ENCODE results near the gene TNS2.

The TNS2 gene

GRCh38 chr12:53065975-53066931, 16.4 kb downstream of the TNS2 start:
- Histone ChIP-seq H3K27ac (ENCODE audit: low read depth, low read length, severe bottlenecking) (no peak overlapping the region), H3K36me3 (ENCODE audit: control insufficient read depth, insufficient read depth, low read length) (peaks cover 28% of the 10 kb centered on the region), H3K4me3 (ENCODE audit: extremely low read depth, insufficient read depth, low read length, poor library complexity, severe bottlenecking) (no peak overlapping the region), H3K9me3 (ENCODE audit: control insufficient read depth, low read length) (no peaks in the 10 kb centered on the region), H3K4me1 (ENCODE audit: control insufficient read depth, insufficient read depth, low read length, poor library complexity, severe bottlenecking) (peaks cover 26% of the 10 kb centered on the region)
- WGBS, 2 experiments (ENCODE audit: insufficient coverage in 2 of 2), result 53 to 58% methylated on average over 11 to 13 of the region's 24 CpGs

- no peaks in the 10 kb centered on the region for H3K9me3 ChIP-seq (ENCODE audit: control insufficient read depth, low read length)
- H3K27ac ChIP-seq (ENCODE audit: low read depth, low read length, severe bottlenecking), result peak overlapping the region; percentile 53
- H3K36me3 ChIP-seq (ENCODE audit: control insufficient read depth, insufficient read depth, low read length), result peaks cover 24% of the 10 kb centered on the region
- H3K4me1 ChIP-seq (ENCODE audit: control insufficient read depth, insufficient read depth, low read length, poor library complexity, severe bottlenecking), result peaks cover 37% of the 10 kb centered on the region
- no peak overlapping the region for H3K4me3 ChIP-seq (ENCODE audit: extremely low read depth, insufficient read depth, low read length, poor library complexity, severe bottlenecking)
- WGBS, 2 experiments (ENCODE audit: insufficient coverage in 2 of 2), result 82 to 89% methylated on average over 4 of the region's 7 CpGs
Observed at GRCh38 chr12:53067074-53067992, 17.5 kb downstream of the TNS2 start.

- peaks cover 44% of the 10 kb centered on the region for H3K4me1 ChIP-seq (ENCODE audit: control insufficient read depth, insufficient read depth, low read length, poor library complexity, severe bottlenecking)
- H3K36me3 ChIP-seq (ENCODE audit: control insufficient read depth, insufficient read depth, low read length), result peaks cover 19% of the 10 kb centered on the region
- no peak overlapping the region for H3K4me3 ChIP-seq (ENCODE audit: extremely low read depth, insufficient read depth, low read length, poor library complexity, severe bottlenecking)
- no peak overlapping the region for H3K27ac ChIP-seq (ENCODE audit: low read depth, low read length, severe bottlenecking)
- WGBS, 2 experiments (ENCODE audit: insufficient coverage in 2 of 2), result 91 to 95% methylated on average over 11 to 12 of the region's 13 CpGs
- no peaks in the 10 kb centered on the region for H3K9me3 ChIP-seq (ENCODE audit: control insufficient read depth, low read length)
Observed at GRCh38 chr12:53067993-53068770, 18.3 kb downstream of the TNS2 start.

- WGBS, 2 experiments (ENCODE audit: insufficient coverage in 2 of 2), result 68 to 90% methylated on average over 5 to 10 of the region's 15 CpGs
- no peak overlapping the region for H3K4me3 ChIP-seq (ENCODE audit: extremely low read depth, insufficient read depth, low read length, poor library complexity, severe bottlenecking)
- H3K27ac ChIP-seq (ENCODE audit: low read depth, low read length, severe bottlenecking), result no peak overlapping the region
- H3K4me1 ChIP-seq (ENCODE audit: control insufficient read depth, insufficient read depth, low read length, poor library complexity, severe bottlenecking), result peaks cover 44% of the 10 kb centered on the region
- peaks cover 19% of the 10 kb centered on the region for H3K36me3 ChIP-seq (ENCODE audit: control insufficient read depth, insufficient read depth, low read length)
- no peaks in the 10 kb centered on the region for H3K9me3 ChIP-seq (ENCODE audit: control insufficient read depth, low read length)
Observed at GRCh38 chr12:53068811-53069585, 19.1 kb downstream of the TNS2 start.

GRCh38 chr12:53069621-53070410, 20.0 kb downstream of the TNS2 start:
- Histone ChIP-seq H3K4me3 (ENCODE audit: extremely low read depth, insufficient read depth, low read length, poor library complexity, severe bottlenecking) (no peak overlapping the region), H3K27ac (ENCODE audit: low read depth, low read length, severe bottlenecking) (no peak overlapping the region), H3K9me3 (ENCODE audit: control insufficient read depth, low read length) (no peaks in the 10 kb centered on the region), H3K4me1 (ENCODE audit: control insufficient read depth, insufficient read depth, low read length, poor library complexity, severe bottlenecking) (peaks cover 44% of the 10 kb centered on the region), H3K36me3 (ENCODE audit: control insufficient read depth, insufficient read depth, low read length) (peaks cover 27% of the 10 kb centered on the region)
- WGBS, 2 experiments (ENCODE audit: insufficient coverage in 2 of 2), result 79 to 82% methylated on average over 3 to 4 of the region's 12 CpGs

GRCh38 chr12:53070877-53071492, 21.1 kb downstream of the TNS2 start:
- Histone ChIP-seq H3K4me1 (ENCODE audit: control insufficient read depth, insufficient read depth, low read length, poor library complexity, severe bottlenecking) (peaks cover 44% of the 10 kb centered on the region), H3K4me3 (ENCODE audit: extremely low read depth, insufficient read depth, low read length, poor library complexity, severe bottlenecking) (no peak overlapping the region), H3K27ac (ENCODE audit: low read depth, low read length, severe bottlenecking) (peak overlapping the region; percentile 53), H3K36me3 (ENCODE audit: control insufficient read depth, insufficient read depth, low read length) (peaks cover 30% of the 10 kb centered on the region), H3K9me3 (ENCODE audit: control insufficient read depth, low read length) (no peaks in the 10 kb centered on the region)
- 80 to 81% methylated on average over 1 to 4 of the region's 7 CpGs for WGBS, 2 experiments (ENCODE audit: insufficient coverage in 2 of 2)

- H3K9me3 ChIP-seq (ENCODE audit: control insufficient read depth, low read length), result no peaks in the 10 kb centered on the region
- peak overlapping the region; percentile 53 for H3K27ac ChIP-seq (ENCODE audit: low read depth, low read length, severe bottlenecking)
- peaks cover 35% of the 10 kb centered on the region for H3K4me1 ChIP-seq (ENCODE audit: control insufficient read depth, insufficient read depth, low read length, poor library complexity, severe bottlenecking)
- 53 to 64% methylated on average over 8 to 9 of the region's 11 CpGs for WGBS, 2 experiments (ENCODE audit: insufficient coverage in 2 of 2)
- peaks cover 33% of the 10 kb centered on the region for H3K36me3 ChIP-seq (ENCODE audit: control insufficient read depth, insufficient read depth, low read length)
- H3K4me3 ChIP-seq (ENCODE audit: extremely low read depth, insufficient read depth, low read length, poor library complexity, severe bottlenecking), result no peak overlapping the region
Observed at GRCh38 chr12:53071591-53072551, 22.0 kb downstream of the TNS2 start.

GRCh38 chr12:53073881-53074280, 24.0 kb downstream of the TNS2 start:
- no peaks in the 10 kb centered on the region for H3K9me3 ChIP-seq (ENCODE audit: control insufficient read depth, low read length)
- no peak overlapping the region for H3K27ac ChIP-seq (ENCODE audit: low read depth, low read length, severe bottlenecking)
- H3K4me3 ChIP-seq (ENCODE audit: extremely low read depth, insufficient read depth, low read length, poor library complexity, severe bottlenecking), result no peak overlapping the region
- peaks cover 29% of the 10 kb centered on the region for H3K4me1 ChIP-seq (ENCODE audit: control insufficient read depth, insufficient read depth, low read length, poor library complexity, severe bottlenecking)
- peaks cover 40% of the 10 kb centered on the region for H3K36me3 ChIP-seq (ENCODE audit: control insufficient read depth, insufficient read depth, low read length)
- 94 to 97% methylated on average over 5 of the region's 6 CpGs for WGBS, 2 experiments (ENCODE audit: insufficient coverage in 2 of 2)
